PFSK-1 (cell line): ENCODE results near the gene GRIFIN.

Experiments
- FOXP2 ChIP-seq: optimal IDR thresholded peaks from 2 replicates; pipeline ENCODE3; 2011; ENCODE audit warnings: borderline replicate concordance, control low read depth, inconsistent platforms; ENCODE audit not compliant: insufficient read depth; ENCODE audit errors: extremely low read length, extremely low read depth
- POLR2AphosphoS5 ChIP-seq: IDR thresholded peaks from 2 replicates; pipeline ENCODE4 v1.6.1; 2012; ENCODE audit warnings: low read depth, mild to moderate bottlenecking, control low read depth, low read length, moderate library complexity
- REST ChIP-seq, 2 experiments: IDR thresholded peaks; 2 replicates each; pipeline versions ENCODE4 v1.6.1 to v1.8.0; 2011 to 2012; ENCODE audit warnings: low read depth in 2 of 2, low read length in 2 of 2, control low read depth in 1 of 2, inconsistent platforms in 1 of 2, mild to moderate bottlenecking in 1 of 2, moderate library complexity in 1 of 2; ENCODE audit not compliant: insufficient read depth in 1 of 2
- SIN3A ChIP-seq: IDR thresholded peaks from 2 replicates; pipeline ENCODE4 v1.6.1; 2012; ENCODE audit warnings: mild to moderate bottlenecking, low read length, moderate library complexity, borderline replicate concordance; ENCODE audit not compliant: insufficient read depth
- TAF1 ChIP-seq: IDR thresholded peaks from 2 replicates; pipeline ENCODE4 v1.6.1; 2012; ENCODE audit warnings: low read length, control low read depth, borderline replicate concordance; ENCODE audit not compliant: insufficient read depth

Gene GRIFIN

GRCh38 chr7:2499181-2499580, 23.0 kb upstream of the GRIFIN start:
- TF ChIP-seq TAF1 (no peak), FOXP2 (no peak), SIN3A (no peak), POLR2AphosphoS5 (no peak), REST (IDR thresholded peaks at IDR 0.05; ENCODE audit: insufficient read depth in 1 of 2, low read depth in 2 of 2, low read length in 2 of 2) (no peak)

GRCh38 chr7:2498708-2499107, 22.5 kb upstream of the GRIFIN start:
- TF ChIP-seq SIN3A (no peak), REST (IDR thresholded peaks at IDR 0.05; ENCODE audit: insufficient read depth in 1 of 2, low read depth in 2 of 2, low read length in 2 of 2) (no peak), FOXP2 (no peak), TAF1 (no peak), POLR2AphosphoS5 (no peak)

- TF ChIP-seq POLR2AphosphoS5 (no peak), SIN3A (no peak), TAF1 (no peak), REST (IDR thresholded peaks at IDR 0.05; ENCODE audit: insufficient read depth in 1 of 2, low read depth in 2 of 2, low read length in 2 of 2) (no peak), FOXP2 (no peak)
Observed at GRCh38 chr7:2497500-2498336, 21.5 kb upstream of the GRIFIN start.

GRCh38 chr7:2497065-2497464, 20.9 kb upstream of the GRIFIN start:
- TF ChIP-seq FOXP2, result no peak
- no peak for TF ChIP-seq TAF1
- TF ChIP-seq REST (IDR thresholded peaks at IDR 0.05; ENCODE audit: insufficient read depth in 1 of 2, low read depth in 2 of 2, low read length in 2 of 2), result no peak
- TF ChIP-seq SIN3A, result no peak
- no peak for TF ChIP-seq POLR2AphosphoS5
